GM23248 (cell line): ENCODE data around the gene TRERF1.

Experiments used
- EZH2 ChIP-seq: fragments of 200-600 bp; sonication (generic); IDR thresholded peaks from 2 replicates; pipeline ENCODE4 v1.6.1; 2018; ENCODE audit warnings: antibody characterized with exemption, mild to moderate bottlenecking; ENCODE audit not compliant: insufficient read depth, poor library complexity, severe bottlenecking
- EZH2phosphoT487 ChIP-seq: fragments of 200-600 bp; sonication (generic); IDR thresholded peaks from 2 replicates; pipeline ENCODE4 v1.6.1; 2018; ENCODE audit warnings: antibody characterized with exemption, moderate library complexity, mild to moderate bottlenecking, low read depth; ENCODE audit not compliant: insufficient read depth

GRCh38 chr6:42257063-42257462 is 194.7 kb downstream of the TRERF1 start:
- TF ChIP-seq EZH2phosphoT487, result no peak
- TF ChIP-seq EZH2, result no peak
